A673 (cell line): Measurements from ENCODE around the gene OBSCN.

Experiments
- EZH2 ChIP-seq: fragments of 200-600 bp; sonication (generic); IDR thresholded peaks from 2 replicates; pipeline ENCODE4 v1.6.1; 2017; ENCODE audit warnings: borderline replicate concordance, low read depth, mild to moderate bottlenecking, mixed read lengths, antibody characterized with exemption, low read length; ENCODE audit not compliant: poor library complexity, severe bottlenecking
- TF ChIP-seq, protein P1 (sequence below): fragments of 300-800, 200-600 bp; sonication (generic); conservative IDR thresholded peaks from 2 replicates; pipeline ENCODE4 v1.5.1; 2017; ENCODE audit warnings: low read depth, mild to moderate bottlenecking, antibody characterized with exemption, low read length, moderate library complexity, mixed read lengths

DNA sequence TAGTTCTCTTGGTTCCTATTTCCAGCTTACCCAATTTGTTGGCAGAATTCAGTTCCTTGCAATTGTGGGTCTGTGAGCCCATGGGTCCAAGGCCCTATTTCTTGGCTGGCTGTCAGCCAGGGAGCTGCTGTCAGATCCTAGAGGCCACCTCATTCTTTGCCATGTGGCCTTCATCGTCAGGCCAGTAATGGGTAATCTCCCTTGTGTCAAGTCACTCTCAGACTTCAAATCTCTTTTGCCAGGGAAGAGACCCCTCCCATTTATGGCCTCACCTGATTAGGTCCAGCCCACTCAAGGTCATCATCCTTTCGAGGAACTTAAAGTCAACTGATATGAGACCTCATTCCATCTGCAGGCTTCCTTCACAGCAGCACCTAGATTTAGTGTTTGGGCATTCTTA, 17.9 kb downstream of the OBSCN start:
- TF ChIP-seq, protein P1, sequence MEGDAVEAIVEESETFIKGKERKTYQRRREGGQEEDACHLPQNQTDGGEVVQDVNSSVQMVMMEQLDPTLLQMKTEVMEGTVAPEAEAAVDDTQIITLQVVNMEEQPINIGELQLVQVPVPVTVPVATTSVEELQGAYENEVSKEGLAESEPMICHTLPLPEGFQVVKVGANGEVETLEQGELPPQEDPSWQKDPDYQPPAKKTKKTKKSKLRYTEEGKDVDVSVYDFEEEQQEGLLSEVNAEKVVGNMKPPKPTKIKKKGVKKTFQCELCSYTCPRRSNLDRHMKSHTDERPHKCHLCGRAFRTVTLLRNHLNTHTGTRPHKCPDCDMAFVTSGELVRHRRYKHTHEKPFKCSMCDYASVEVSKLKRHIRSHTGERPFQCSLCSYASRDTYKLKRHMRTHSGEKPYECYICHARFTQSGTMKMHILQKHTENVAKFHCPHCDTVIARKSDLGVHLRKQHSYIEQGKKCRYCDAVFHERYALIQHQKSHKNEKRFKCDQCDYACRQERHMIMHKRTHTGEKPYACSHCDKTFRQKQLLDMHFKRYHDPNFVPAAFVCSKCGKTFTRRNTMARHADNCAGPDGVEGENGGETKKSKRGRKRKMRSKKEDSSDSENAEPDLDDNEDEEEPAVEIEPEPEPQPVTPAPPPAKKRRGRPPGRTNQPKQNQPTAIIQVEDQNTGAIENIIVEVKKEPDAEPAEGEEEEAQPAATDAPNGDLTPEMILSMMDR, result no peak
- no peak for TF ChIP-seq EZH2
